ENCODE results near the gene MCF2L2.
A peak's percentile ranks its signal among the peaks of the same experiment; 100 is the strongest.
"Not testable (repeated sequence)": the region's sequence is repeated elsewhere in the genome, so short reads cannot be mapped to it uniquely, and the experiment has no call there.

The MCF2L2 gene, protein sequence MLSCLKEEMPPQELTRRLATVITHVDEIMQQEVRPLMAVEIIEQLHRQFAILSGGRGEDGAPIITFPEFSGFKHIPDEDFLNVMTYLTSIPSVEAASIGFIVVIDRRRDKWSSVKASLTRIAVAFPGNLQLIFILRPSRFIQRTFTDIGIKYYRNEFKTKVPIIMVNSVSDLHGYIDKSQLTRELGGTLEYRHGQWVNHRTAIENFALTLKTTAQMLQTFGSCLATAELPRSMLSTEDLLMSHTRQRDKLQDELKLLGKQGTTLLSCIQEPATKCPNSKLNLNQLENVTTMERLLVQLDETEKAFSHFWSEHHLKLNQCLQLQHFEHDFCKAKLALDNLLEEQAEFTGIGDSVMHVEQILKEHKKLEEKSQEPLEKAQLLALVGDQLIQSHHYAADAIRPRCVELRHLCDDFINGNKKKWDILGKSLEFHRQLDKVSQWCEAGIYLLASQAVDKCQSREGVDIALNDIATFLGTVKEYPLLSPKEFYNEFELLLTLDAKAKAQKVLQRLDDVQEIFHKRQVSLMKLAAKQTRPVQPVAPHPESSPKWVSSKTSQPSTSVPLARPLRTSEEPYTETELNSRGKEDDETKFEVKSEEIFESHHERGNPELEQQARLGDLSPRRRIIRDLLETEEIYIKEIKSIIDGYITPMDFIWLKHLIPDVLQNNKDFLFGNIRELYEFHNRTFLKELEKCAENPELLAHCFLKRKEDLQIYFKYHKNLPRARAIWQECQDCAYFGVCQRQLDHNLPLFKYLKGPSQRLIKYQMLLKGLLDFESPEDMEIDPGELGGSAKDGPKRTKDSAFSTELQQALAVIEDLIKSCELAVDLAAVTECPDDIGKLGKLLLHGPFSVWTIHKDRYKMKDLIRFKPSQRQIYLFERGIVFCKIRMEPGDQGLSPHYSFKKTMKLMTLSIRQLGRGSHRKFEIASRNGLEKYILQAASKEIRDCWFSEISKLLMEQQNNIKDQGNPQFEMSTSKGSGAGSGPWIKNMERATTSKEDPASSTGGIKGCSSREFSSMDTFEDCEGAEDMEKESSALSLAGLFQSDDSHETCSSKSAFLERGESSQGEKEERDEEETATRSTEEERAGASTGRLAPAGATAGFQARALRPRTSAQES

DNA sequence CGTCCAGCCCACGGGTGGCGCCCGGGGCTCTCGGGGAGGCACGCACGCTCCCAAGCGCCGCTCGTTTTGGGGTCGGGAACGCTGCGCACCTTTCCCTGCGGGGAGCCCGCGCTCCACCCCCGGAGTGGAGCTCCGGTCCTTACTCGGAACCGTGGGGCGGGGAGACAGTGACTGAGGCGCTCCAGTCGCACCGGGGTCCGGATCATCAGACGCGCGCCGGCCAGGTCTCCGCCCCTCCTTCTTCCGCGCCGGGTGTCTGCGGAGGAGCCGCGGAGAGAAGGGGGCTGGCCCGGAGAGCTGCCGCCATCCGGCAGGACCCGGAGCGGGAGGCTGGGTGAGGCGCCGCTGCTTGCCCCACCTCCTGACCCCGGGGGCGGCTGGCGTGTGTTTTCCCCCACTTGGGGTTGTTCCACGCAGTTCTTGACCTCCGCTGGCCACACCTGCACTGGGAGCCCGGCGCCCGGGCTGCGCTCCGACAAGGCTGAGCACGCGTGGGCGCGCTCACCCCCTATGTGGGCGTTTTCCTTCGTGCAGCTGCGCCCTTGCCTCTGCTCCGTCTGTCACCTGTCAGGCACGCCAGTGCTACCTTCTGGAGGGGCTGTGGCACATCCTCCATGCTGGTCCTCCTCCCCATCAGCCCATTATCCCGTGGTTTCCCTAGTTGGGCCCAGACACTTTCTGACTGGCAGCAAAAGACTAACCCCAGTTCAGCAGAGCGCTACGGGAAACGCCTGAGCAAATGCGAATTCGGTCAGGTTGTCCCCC is at the start of gene MCF2L2:
TSS of gene MCF2L2 (minus strand) at position 173 of the 765 bp plus-strand sequence. CDS start 642 bp downstream, outside the sequence.
- peak; percentile 81 to 87 for DNase-seq

DNA sequence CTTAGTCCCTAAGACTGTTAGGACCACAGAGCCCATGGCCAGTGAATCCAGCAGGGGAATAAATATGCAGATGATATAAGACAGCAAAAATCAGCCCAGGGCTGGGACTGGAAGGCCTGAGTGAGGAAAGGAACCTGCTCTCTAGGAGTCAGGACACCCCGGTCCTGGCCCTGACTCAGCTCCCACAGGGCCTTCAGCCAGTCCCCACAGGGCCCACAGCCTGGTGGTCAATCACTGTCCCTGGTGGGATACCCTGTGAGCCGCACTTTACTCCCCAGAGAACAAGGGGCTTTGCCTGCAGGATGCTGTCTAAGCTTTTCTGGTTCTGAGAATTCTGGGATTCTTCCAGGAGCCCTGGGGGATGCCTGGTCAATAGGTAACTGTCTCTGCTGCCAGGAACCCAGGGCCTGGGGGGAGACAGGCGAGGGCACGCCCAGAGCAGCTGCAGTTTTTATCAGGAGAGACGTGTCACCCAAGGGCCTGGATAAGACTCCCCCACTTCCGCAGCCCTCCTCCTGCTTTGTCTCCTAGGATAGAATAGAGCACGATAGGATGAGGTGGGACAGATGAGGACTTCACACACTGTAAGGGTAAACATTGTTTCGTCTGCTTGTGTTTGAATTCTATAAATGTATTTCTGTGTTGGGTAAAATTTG is 49.5 kb upstream of the MCF2L2 start:
- DNase-seq: no peak

DNA sequence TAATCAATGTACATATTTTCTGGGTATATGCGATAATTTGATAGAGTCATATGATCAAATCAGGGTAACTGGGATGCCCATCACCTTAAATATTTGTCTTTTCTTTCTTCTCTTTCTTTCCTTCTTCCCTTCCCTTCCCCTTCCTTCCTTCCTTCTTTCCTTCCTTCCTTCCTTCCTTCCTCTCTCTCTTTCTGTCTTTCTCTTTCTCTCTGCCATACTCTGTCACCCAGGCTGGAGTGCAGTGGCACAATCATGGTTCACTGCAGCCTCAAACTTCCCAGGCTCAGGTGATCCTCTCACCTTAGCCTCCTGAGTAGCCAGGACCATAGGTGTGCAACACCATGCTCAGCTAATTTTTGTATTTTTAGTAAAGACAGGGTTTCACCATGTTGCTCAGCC is 47.3 kb upstream of the MCF2L2 start:
- not testable (repeated sequence) for DNase-seq

DNA sequence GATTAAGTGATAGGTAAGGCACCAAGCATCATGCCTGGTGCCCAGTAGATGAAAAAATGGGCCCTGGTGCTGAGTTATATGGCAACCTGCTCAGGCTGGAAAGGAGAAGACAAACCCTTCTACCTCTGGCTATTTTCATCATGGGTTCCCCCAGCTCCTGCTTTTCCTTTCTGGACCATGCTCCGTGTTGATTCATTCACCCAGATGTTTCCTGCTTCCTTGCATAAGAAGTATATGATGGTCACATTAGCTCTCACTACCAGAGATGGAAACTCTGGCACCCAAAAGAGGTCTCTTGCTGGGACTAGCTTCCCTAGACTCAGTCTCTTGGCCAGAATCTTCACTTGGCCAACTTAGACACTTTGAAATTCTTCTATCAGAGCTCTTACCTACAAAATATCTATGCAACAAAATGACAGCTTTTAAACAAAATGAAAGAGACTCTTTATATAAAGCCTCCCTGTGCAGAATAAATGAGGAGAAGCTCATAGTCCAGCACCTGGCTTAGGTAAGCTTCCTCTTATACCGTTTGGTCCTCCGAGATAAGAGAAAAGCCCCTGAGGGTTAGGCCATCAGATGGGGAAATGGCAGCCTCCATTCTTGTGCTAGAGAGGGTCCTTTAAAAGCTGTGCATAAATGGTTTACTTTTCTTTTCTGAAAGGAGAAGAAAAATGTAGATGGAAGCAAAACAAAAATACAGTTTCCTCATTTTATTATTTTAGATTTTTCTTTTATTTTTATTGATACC is 46.8 kb upstream of the MCF2L2 start:
- no peak for DNase-seq

DNA sequence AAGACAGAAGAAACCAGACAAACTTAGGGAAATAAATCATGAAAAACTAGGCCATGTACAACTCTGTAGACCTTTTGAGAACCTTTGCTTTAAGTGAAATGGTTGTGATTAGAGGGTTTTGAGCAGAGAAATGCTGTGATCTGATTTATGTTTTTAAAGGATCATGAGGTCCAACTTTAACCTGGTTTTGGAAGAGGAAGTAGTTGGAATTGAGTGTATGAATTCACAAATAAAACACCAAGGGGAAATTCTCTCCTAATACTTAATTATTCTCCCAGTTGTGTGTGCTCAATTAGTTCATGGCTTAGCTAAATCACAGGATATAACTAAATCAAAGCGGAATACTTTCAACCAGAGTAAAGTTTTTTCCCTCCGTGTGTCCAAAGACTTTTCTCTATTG is 45.5 kb upstream of the MCF2L2 start:
- no peak for DNase-seq

DNA sequence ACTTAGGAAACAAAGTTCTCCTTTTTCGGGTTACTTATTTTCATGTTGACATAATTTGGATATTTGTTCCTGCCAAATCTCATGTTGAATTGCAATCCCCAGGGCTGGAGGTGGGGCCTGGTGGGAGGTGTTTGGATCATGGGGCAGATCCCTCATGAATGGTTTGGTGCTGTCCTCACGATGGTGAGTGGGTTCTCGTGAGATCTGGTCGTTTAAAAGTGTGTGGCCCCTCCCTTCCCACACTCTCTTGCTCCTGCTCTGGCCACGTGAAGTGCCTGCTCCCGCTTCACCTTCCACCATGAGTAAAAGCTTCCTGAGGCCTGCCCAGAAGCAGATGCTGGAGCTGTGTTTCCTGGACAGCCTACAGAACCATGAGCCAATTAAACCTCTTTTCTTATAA is 43.7 kb upstream of the MCF2L2 start:
- no peak for DNase-seq

DNA sequence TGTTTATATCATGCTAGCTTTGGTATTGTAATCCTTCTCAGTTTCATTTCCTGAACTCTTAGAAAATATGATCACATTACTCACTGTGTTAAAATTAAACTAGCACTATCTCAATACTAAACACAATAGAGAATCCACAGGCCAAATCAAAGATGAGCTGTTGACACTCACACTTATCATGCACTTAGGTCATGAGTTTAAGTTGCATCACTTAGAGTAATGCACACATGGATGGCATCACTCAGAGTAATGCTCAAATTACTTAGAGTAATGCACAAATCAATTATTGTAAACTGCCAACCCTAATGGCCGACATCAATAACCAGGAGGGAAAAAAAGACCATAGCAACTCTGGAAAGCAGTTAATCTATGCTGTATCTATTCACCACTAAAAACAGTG is 40.0 kb upstream of the MCF2L2 start:
- DNase-seq: no peak

DNA sequence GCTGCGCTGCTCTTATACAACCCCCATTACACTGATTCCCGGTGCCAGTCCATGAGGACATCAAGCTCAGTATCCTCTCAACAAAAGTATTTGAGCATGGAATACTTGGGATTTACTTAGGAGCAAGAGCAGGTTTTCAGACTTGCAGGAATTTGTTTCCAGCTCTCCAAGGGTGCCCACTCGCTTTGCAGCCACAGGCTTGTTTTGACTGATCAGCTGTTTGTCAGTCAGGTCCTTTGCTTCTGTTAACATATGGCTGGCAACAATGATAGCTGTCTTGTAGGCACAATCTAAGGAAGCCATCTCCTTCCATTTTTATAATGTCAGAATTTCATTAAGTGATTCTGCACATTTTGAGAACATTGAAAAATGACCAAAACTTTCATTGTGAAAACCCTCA is 38.2 kb upstream of the MCF2L2 start:
- DNase-seq: no peak

DNA sequence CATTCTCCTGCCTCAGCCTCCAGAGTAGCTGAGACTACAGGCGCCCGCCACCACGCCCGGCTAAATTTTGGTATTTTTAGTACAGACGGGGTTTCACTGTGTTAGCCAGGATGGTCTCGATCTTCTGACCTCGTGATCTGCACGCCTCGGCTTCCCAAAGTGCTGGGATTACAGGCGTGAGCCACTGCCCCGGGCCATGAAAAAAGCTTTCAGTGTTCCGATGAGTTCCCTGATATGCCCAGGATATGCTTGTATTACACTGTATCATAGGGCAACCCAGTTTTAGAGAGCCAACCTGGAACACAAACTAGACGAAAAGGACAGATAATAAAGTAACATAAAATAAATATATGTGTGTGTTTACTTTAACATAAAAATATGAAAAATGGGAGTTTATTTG is 37.3 kb upstream of the MCF2L2 start:
- DNase-seq: not testable (repeated sequence)

DNA sequence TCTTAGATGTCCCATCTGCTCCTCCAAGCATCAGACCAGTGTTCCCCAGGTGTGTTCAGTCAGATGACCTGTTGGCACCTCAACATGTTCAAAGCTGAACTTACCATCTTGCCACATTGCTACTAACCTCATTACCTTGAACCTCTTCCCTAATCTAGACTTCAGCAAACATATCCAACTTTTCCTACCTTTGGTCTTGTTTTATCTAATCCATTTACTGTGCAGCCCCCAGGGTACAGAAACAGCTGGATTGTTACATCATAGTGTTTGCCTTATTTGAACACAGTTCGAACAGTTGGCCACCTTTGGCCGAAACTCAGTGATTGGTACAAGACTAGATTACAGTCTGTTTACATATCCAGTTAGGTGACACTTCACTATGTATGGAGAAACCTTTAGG is 36.1 kb upstream of the MCF2L2 start:
- DNase-seq: no peak

DNA sequence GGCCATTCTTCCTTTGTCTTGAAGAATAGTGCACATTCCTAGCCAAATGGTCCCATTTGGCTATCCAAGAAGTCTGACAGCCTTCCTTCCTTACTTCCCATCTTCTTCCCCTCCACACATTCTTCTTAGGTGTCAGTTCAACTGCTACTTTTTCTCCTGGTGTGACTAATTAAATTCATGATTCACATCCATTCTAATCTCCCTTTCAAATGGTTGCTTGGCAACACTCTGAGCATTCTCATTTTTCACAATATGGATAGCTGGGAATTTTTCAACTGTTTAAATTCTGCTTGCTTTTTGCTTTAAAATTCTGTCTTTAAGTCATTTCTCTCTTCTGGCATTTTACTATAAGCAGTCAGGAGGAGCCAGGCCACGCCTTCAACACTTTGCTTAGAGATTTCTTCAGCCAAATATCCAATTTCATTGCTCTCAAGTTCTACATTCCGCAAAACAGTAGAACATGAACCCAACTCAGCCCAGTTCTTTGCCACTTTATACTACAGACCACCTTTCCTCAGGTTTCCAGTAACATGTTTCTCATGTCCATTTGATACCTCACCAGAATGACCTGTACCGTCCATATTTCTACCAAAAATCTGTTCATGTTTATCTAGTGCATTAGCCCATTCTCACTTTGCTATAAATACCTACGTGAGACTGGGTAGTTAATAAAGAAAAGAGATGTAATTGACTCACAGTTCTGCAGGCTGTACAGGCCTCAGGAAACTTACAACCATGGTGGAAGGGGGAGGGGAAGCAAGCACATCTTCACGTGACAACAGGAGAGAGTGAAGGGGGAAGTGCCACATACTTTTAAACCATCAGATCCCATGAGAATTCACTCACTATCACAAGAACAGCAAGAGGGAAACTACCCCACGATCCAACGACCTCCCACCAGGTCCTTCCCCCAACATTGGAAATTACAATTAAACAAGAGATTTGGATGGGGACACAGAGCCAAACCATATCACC is 31.9 kb upstream of the MCF2L2 start:
- no peak for DNase-seq

DNA sequence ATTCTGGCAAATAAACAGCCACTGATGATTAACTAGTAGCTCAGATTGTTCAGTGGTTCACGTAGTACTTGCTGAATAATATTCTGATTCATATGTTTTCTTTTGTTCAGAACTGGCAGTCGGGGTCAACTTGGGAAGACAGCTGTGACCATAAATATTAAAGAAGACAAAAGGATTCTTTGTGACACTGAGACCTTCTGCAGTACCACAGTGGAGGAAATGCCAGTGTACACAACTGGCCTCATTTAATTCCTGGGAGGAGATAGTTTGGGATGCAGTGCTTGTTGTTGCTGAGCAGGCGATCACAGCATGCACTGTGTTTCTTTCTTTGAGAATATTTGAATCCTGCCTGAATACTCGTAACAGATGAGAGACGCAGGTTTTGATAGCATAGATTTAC is 26.7 kb upstream of the MCF2L2 start:
- DNase-seq: no peak

DNA sequence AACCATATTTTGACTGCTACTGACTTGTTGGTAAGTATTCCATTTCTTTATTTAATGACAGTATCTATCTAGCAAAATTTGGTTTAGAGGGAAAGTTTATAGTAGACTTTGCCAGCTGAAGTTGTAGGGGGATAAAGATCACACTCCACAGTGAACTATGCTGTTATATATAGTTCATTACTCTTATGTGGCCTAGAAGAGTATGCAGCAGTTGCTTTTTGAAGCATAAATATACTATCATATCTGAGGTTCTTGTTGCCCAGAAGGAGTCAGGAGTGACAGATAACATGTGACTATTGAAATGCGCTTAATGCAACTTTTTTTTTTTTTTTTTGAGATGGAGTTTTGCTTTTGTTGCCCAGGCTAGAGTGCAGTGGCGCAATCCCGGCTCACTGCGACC is 25.6 kb upstream of the MCF2L2 start:
- DNase-seq: no peak

DNA sequence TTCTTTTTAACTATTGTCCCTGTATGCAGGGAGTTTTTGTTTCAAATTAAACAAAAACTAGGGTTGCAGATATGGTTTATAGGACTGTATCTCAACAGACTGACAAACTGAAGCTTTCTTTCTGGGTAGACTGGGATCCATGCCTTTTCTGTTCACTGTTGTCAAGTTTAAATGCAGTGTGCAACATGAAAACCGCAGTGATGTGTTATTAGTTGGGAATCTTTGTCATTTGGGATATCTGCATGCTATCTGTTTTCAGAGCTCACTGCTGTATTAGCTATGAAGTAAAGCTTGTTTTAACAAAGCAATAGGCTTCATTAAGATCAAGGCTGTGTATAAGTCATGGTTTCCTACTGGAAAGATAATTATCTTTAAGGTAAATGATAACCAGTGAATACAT is 21.4 kb upstream of the MCF2L2 start:
- no peak for DNase-seq

DNA sequence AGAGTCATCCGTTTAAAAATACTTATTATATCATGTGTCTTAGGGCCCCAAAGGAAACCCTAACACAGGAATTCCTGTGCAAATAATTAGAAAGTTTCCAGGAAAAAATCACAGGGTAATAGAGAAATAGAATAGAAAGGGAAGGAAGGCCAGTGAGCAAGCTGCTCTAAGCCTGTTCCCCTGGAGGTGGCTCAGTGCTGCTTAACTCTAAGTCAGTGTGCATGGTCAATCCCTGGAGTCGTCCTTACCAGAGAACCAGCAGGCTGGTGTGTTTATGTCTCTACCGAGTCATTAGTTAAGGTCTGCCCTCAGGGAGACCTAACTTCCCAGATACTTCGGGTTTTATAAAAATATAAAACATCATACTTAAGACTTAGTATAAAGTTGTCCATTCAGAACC is 21.0 kb upstream of the MCF2L2 start:
- DNase-seq: no peak

DNA sequence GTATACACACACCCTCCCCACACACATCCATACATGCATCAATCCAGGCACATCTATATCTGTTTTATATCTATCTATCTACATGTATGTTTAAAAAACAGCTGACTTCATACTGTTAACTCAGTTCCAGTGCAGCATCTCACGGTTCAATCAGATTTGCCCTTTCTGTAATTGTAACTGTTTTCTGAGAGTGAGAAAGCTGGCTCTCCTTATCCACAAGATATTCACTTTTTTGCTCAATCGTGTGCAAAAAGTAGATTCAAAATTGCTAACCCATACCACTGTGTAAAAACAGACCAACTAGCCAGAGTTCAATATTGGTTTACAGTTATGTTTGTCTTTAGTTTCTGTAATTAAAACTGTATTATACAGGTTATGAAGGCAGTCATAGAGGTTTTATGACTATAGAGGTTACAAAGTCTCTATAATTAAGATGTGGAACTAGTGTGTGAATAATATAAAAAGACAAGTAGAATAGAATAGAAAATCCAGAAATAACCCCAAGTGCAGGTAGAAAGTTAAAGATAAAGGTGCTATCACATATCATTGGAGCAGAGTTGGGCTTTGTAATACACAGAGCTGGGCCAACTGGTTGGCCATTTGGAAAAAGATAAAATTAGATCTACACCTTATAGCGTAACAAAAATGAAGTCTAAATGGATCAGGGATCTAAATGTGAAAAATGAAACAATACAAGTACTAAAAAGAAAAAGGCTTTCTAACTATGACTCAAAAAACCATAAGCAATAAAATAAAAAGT is 20.1 kb upstream of the MCF2L2 start:
- no peak for DNase-seq

DNA sequence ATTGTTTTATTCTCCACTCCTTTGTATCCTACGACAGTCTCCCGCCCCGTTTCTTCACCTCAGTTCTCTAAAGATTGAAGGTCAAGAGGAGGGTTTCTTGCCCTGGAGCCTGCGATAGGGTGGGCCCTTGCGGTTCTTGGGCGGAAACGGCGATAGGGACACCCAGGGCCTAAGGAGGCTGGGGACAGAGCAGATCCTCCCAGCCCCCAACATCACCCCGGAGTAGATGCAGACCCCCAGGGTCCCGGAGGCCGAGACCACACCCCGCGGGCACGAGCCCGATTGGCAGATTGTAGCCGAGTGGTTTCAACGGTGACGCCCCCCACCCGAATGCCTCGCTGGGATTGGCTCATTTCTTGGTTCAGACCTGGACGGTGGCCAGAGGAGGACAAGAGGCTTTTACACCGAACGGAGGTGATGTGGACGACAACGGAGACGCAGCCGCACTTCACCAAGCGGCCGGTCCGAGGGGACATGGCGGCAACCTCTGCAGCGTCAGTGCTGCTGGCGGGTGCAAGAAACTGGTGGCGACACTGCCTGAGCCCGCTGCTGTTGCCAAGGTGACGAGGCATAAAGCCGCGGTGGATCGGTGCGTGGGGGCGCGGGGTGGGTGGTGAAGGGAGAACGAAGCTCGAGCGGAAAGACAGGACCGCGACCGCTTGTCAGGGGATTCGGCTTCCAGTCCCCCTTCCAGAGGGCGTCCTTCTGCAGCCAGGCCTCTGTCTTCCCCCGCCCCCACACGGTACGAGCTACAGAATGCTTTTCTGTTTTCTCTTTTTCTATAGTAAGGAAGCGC is 19.0 kb upstream of the MCF2L2 start:
- peak; percentile 87 to 88 for DNase-seq

DNA sequence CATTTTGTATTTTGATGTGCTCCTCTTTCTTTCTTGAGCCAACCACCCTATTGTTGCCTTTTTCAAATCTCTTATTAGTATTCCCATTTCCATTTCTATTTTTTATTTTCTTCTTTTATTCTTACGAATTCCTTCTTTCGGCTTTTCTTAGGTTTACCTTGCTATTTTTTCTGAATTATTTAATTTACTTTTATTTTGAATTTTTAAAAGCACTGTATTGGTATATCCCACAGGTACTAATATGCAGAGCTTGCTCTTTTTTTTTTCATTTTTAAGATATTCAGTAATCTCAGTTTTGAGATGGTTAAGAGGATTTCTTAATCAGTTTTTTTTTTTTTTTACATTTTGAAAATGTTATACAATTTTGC is 18.4 kb upstream of the MCF2L2 start:
- DNase-seq: no peak

DNA sequence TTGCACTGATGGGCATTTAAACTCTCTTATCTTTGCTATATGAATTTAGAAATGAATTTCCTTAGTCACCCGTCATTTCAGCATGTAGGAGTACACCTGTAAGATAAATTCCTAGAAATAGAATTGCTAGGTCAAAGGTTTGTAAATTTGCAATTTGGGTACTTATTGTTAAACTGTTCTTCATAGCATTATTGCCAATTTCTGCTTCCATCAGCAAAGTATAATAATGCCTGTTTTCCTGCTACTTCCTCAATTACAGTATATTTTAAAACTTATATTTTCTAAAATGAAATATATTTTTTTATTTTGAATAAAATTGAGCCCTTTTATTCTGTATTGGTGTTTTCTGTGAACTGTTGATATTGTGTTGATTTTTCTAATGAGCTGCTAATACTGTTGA is 16.3 kb upstream of the MCF2L2 start:
- no peak for DNase-seq
